HEK293 (cell line): ENCODE measurements around the gene RHBDF2.

ENCODE experiments used
- CTCF ChIA-PET: fragments of 350-600 bp; formaldehyde crosslinking; extraction: SDS; loops from one replicate; lab custom pipeline; 2021; ENCODE audit warnings: antibody characterized with exemption; lab: Yijun Ruan, JAX
- POLR2A ChIA-PET: fragments of 300-600 bp; formaldehyde crosslinking; extraction: SDS; loops from one replicate; lab custom pipeline; 2020; ENCODE audit warnings: antibody characterized with exemption, inconsistent platforms; lab: Yijun Ruan, JAX
- H3K27ac ChIP-seq: fragments of 200-500 bp; sonication (Bioruptor generic); 2 replicates; pipeline ENCODE4 v1.5.1; 2014; ENCODE audit warnings: low read depth, low read length, control low read depth, inconsistent platforms; ENCODE audit errors: extremely low read depth
- H3K36me3 ChIP-seq, 2 experiments: fragments of 200-500 bp in 1 of 2; sonication (Bioruptor generic) in 1 of 2; 1 replicate in 1 of 2; 2 replicates in 1 of 2; pipeline ENCODE4 v1.5.1; 2014 to 2017; ENCODE audit warnings: inconsistent platforms in 2 of 2, low read length in 2 of 2; ENCODE audit not compliant: control insufficient read depth in 2 of 2, insufficient read depth in 1 of 2
- H3K4me1 ChIP-seq: fragments of 200-500 bp; sonication (Bioruptor generic); 2 replicates; pipeline ENCODE4 v1.5.1; 2014; ENCODE audit warnings: mild to moderate bottlenecking, low read length, inconsistent platforms; ENCODE audit not compliant: control insufficient read depth, insufficient read depth
- H3K4me3 ChIP-seq: 2 replicates; pipeline ENCODE4 v1.5.1; 2011; ENCODE audit warnings: low read depth, mild to moderate bottlenecking, control low read depth, low read length, moderate library complexity
- H3K9me3 ChIP-seq: fragments of 200-500 bp; sonication (Bioruptor generic); 2 replicates; pipeline ENCODE4 v1.5.1; 2014; ENCODE audit warnings: low read depth, low read length, inconsistent platforms; ENCODE audit not compliant: control insufficient read depth, insufficient read depth
- GLI4 ChIP-seq: fragments of 450-650 bp; formaldehyde crosslinking; IDR thresholded peaks from 2 replicates; pipeline ENCODE4 v1.5.1; 2016; ENCODE audit warnings: missing biosample characterization, missing genetic modification characterization
- IKZF3 ChIP-seq: fragments of 450-650 bp; IDR thresholded peaks from 2 replicates; pipeline ENCODE4 v1.5.0; 2018; ENCODE audit warnings: missing biosample characterization, mild to moderate bottlenecking, missing genetic modification characterization, moderate library complexity
- OSR2 ChIP-seq: fragments of 450-650 bp; formaldehyde crosslinking; IDR thresholded peaks from 2 replicates; pipeline ENCODE4 v1.5.1; 2016; ENCODE audit warnings: missing biosample characterization, missing genetic modification characterization
- PRDM10 ChIP-seq: fragments of 450-650 bp; formaldehyde crosslinking; IDR thresholded peaks from 2 replicates; pipeline ENCODE4 v1.5.1; 2016; ENCODE audit warnings: missing biosample characterization, missing genetic modification characterization
- SP3 ChIP-seq: fragments of 450-650 bp; formaldehyde crosslinking; IDR thresholded peaks from 2 replicates; pipeline ENCODE4 v1.5.1; 2016; ENCODE audit warnings: missing biosample characterization, missing genetic modification characterization
- SP7 ChIP-seq: fragments of 450-650 bp; formaldehyde crosslinking; IDR thresholded peaks from 2 replicates; pipeline ENCODE4 v1.5.1; 2016; ENCODE audit warnings: missing biosample characterization, missing genetic modification characterization
- YY2 ChIP-seq: fragments of 450-650 bp; formaldehyde crosslinking; IDR thresholded peaks from 2 replicates; pipeline ENCODE4 v1.5.1; 2016; ENCODE audit warnings: missing biosample characterization, missing genetic modification characterization
- ZBTB11 ChIP-seq: fragments of 450-650 bp; formaldehyde crosslinking; conservative IDR thresholded peaks from 2 replicates; pipeline ENCODE4 v1.5.1; 2016; ENCODE audit warnings: low read depth, missing biosample characterization, missing genetic modification characterization
- ZBTB17 ChIP-seq: fragments of 450-650 bp; formaldehyde crosslinking; IDR thresholded peaks from 2 replicates; pipeline ENCODE4 v1.5.1; 2016; ENCODE audit warnings: missing biosample characterization, missing genetic modification characterization
- ZBTB20 ChIP-seq: fragments of 450-650 bp; formaldehyde crosslinking; IDR thresholded peaks from 2 replicates; pipeline ENCODE4 v1.5.1; 2016; ENCODE audit warnings: missing biosample characterization, missing genetic modification characterization
- ZFP69B ChIP-seq: fragments of 450-650 bp; formaldehyde crosslinking; IDR thresholded peaks from 2 replicates; pipeline ENCODE4 v1.5.1; 2016; ENCODE audit warnings: missing biosample characterization, missing genetic modification characterization
- ZNF18 ChIP-seq: fragments of 450-650 bp; formaldehyde crosslinking; IDR thresholded peaks from 2 replicates; pipeline ENCODE4 v1.5.1; 2016; ENCODE audit warnings: missing biosample characterization, missing genetic modification characterization
- ZNF341 ChIP-seq: fragments of 450-650 bp; formaldehyde crosslinking; IDR thresholded peaks from 2 replicates; pipeline ENCODE4; 2016; ENCODE audit warnings: low read depth, missing biosample characterization, missing genetic modification characterization
- ZNF366 ChIP-seq: fragments of 450-650 bp; formaldehyde crosslinking; conservative IDR thresholded peaks from 2 replicates; pipeline ENCODE4 v1.5.1; 2016; ENCODE audit warnings: missing biosample characterization, missing genetic modification characterization
- ZNF416 ChIP-seq: fragments of 450-650 bp; formaldehyde crosslinking; IDR thresholded peaks from 2 replicates; pipeline ENCODE4 v1.5.1; 2016; ENCODE audit warnings: missing biosample characterization, missing genetic modification characterization
- ZNF513 ChIP-seq: fragments of 450-650 bp; IDR thresholded peaks from 2 replicates; pipeline ENCODE4 v1.5.1; 2018; ENCODE audit warnings: missing biosample characterization, missing genetic modification characterization
- ZNF561 ChIP-seq: fragments of 450-650 bp; IDR thresholded peaks from 2 replicates; pipeline ENCODE4 v1.5.1; 2018; ENCODE audit warnings: missing biosample characterization, missing genetic modification characterization, borderline replicate concordance
- ZNF600 ChIP-seq: fragments of 450-650 bp; formaldehyde crosslinking; IDR thresholded peaks from 2 replicates; pipeline ENCODE4 v1.5.1; 2016; ENCODE audit warnings: missing biosample characterization, missing genetic modification characterization
- ZNF629 ChIP-seq: fragments of 450-650 bp; formaldehyde crosslinking; IDR thresholded peaks from 2 replicates; pipeline ENCODE4 v1.5.1; 2017; ENCODE audit warnings: missing biosample characterization, missing genetic modification characterization
- ZNF76 ChIP-seq: fragments of 450-650 bp; formaldehyde crosslinking; IDR thresholded peaks from 2 replicates; pipeline ENCODE4; 2016; ENCODE audit warnings: low read depth, missing biosample characterization, missing genetic modification characterization, borderline replicate concordance
- ZSCAN23 ChIP-seq: fragments of 450-650 bp; formaldehyde crosslinking; IDR thresholded peaks from 2 replicates; pipeline ENCODE4 v1.5.1; 2016; ENCODE audit warnings: missing biosample characterization, missing genetic modification characterization

Gene RHBDF2

GRCh38 chr17:76447931-76448652 is 53.1 kb downstream of the RHBDF2 start:
- H3K4me3 ChIP-seq: no peak overlapping the region
- ChIA-PET POLR2A (interaction anchor here (1.8 kb wide), 1 partner anchor 12 kb away, joined by 4 read pairs; no protein-coding TSS in a partner anchor), CTCF (interaction anchor here (0.7 to 1.8 kb wide), 4 partner anchors 10 to 39 kb away, joined by 3 to 5 read pairs (median 4); no protein-coding TSS in a partner anchor)
- H3K9me3 ChIP-seq: no peaks in the 10 kb centered on the region
- peaks cover 0 to 4% of the 10 kb centered on the region in 2 experiments; a peak in 1 of 3 replicates for H3K36me3 ChIP-seq
- H3K4me1 ChIP-seq: peaks cover 26% of the 10 kb centered on the region
- H3K27ac ChIP-seq: no peak overlapping the region
- peak; percentile 45; the same call in 1 of the 2 replicates for TF ChIP-seq ZNF600 (tag by site-specific recombination)
- no peak for TF ChIP-seq GLI4 (tag by site-specific recombination)
- peak; percentile 18; the same call in 1 of the 2 replicates for TF ChIP-seq ZFP69B (tag by site-specific recombination)
- peak; percentile 14; the same call in 1 of the 2 replicates for TF ChIP-seq IKZF3
- peak; percentile 54; the same call in 1 of the 2 replicates for TF ChIP-seq ZNF366 (tag by site-specific recombination)
- peak; percentile 48; the same call in 1 of the 2 replicates for TF ChIP-seq ZNF629 (tag by site-specific recombination)
- no peak for TF ChIP-seq ZNF18 (tag by site-specific recombination)
- 0 out of 2 replicates have a peak, but pooled peaks have one; percentile 27 for TF ChIP-seq ZSCAN23 (tag by site-specific recombination)
- 0 out of 2 replicates have a peak, but pooled peaks have one; percentile 48 for TF ChIP-seq SP7 (tag by site-specific recombination)
- TF ChIP-seq YY2 (tag by site-specific recombination): no peak
- no peak for TF ChIP-seq ZNF341 (tag by site-specific recombination)
- no peak for TF ChIP-seq ZNF561 (tag by site-specific recombination)
- TF ChIP-seq OSR2 (tag by site-specific recombination): peak; percentile 22; the same call in 1 of the 2 replicates
- TF ChIP-seq, all 188 proteins: peak for 8

- Histone ChIP-seq H3K9me3 (no peaks in the 10 kb centered on the region), H3K27ac (no peak overlapping the region), H3K4me3 (no peak overlapping the region), H3K36me3 (peaks cover 0 to 4% of the 10 kb centered on the region in 2 experiments; a peak in 1 of 3 replicates), H3K4me1 (peaks cover 40% of the 10 kb centered on the region)
- ChIA-PET CTCF (interaction anchor here (0.6 to 3.1 kb wide), 5 partner anchors 12 to 251 kb away, joined by 3 to 12 read pairs (median 3); no protein-coding TSS in a partner anchor), POLR2A (no interaction called here)
- TF ChIP-seq ZBTB17 (tag by site-specific recombination): peak; percentile 17; the same call in 1 of the 2 replicates
- no peak for TF ChIP-seq ZBTB11
- TF ChIP-seq ZNF513: no peak
- TF ChIP-seq SP3 (tag by site-specific recombination): peak; percentile 19; the same call in 1 of the 2 replicates
- TF ChIP-seq PRDM10: peak; percentile 67
- TF ChIP-seq ZBTB20 (tag by site-specific recombination): 0 out of 2 replicates have a peak, but pooled peaks have one; percentile 38
- TF ChIP-seq ZNF76 (tag by site-specific recombination): peak; percentile 57; the same call in 1 of the 2 replicates
- no peak for TF ChIP-seq ZNF629 (tag by site-specific recombination)
- no peak for TF ChIP-seq ZNF416
- 0 out of 2 replicates have a peak, but pooled peaks have one; percentile 25 for TF ChIP-seq SP7 (tag by site-specific recombination)
Observed at GRCh38 chr17:76446449-76447231, 54.6 kb downstream of the RHBDF2 start.
